Stimulated activated CD4-positive, alpha-beta T cell treated with anti-CD3 and anti-CD28 coated beads, TNF-alpha, amount 100 ng/mL, for 1 hour (primary cell): ENCODE measurements around the gene GSTO1.

ENCODE experiments used
- DNase-seq, 3 donors: peaks; one replicate each; pipeline ENCODE4 v3.0.0-alpha.2; 2020; ENCODE audit warnings: low read depth in 3 of 3, low spot score in 1 of 3

Gene GSTO1

GRCh38 chr10:104303594-104304355 is 49.1 kb downstream of the GSTO1 start:
- DNase-seq: no peak

DNA sequence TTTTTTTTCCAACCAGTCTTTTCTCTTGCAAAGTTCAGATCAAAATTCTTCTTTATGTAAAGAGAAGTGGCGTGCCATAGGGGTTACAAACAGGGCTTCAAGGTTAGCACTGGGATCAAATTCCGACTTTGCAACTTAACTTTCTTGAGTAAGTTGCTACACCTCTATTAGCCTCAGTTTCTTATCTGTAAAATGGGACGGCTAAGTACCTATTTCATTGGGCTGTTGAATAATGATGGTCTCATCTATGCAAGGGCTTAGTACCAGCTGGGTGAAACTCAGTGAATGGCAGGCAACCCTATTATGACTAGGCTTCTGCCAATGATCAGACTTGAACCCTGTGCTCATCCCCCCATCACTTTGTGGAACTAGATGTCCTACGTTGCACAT is 49.7 kb downstream of the GSTO1 start:
- DNase-seq: no peak

GRCh38 chr10:104304927-104305326 is 50.2 kb downstream of the GSTO1 start:
- DNase-seq: no peak

- DNase-seq: no peak
Measured at GRCh38 chr10:104306897-104307296, 52.2 kb downstream of the GSTO1 start.

DNA sequence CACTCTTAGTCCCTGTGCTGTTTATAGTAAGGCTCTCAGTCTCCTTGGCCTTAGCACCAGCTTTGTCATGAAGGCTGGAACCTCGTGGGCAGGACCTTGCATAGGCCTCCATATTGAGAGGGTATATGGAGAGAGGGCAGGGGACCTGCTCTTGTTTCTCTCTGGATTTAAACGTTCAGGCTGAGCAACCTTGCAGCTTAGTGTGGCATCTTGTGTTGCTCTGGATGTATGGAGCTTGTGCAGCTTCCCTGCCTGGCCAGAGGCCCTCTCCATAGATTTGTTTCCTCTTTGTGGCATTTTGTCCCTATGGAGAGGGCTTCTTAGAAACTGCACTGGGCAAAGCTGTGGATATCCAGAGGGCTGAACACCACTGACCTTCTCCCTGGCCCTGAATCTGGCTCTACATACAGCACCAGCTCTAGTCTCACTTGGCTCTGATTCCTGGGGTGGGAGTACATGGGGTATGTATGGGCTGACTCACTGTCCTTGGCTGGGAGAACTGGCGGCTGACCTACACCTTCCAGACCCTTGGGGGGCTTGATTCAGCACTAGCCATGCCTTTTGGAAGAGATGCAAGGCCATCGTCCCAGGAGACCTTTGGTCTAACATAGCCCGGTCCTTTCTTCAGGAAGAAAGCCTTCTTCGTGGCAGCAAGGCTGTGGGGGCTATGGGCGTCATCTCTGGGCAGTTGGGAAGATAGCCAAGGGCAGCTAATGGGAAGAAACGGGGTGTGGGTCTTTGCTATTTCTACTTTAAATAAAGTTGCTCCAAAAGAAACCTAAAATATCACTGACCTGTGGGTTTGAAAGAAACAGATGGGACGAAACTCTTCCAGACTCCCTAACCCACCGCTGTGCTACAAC is 53.1 kb downstream of the GSTO1 start:
- no peak for DNase-seq

DNA sequence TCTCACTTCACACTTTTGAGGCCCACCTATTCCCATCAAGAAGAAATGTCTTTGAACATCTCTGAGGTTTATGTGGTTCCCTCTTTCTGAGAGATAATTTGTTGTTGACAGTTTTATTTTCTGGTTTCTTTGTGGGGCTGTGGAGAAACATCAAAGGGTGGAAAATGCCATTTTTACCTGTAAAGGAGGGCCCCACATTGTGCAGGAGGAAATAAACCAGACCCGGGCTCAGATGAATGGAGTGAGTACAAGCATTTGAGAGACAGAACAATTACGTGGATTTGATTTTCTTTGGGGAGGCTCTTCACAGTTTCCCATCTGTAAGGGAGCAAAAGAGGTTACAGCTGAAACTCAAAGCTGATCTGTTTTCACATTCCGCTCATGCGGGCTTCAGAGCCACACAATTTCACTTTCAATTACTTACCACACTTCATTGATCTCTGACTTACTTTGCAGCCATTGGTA is 53.8 kb downstream of the GSTO1 start:
- no peak for DNase-seq

DNA sequence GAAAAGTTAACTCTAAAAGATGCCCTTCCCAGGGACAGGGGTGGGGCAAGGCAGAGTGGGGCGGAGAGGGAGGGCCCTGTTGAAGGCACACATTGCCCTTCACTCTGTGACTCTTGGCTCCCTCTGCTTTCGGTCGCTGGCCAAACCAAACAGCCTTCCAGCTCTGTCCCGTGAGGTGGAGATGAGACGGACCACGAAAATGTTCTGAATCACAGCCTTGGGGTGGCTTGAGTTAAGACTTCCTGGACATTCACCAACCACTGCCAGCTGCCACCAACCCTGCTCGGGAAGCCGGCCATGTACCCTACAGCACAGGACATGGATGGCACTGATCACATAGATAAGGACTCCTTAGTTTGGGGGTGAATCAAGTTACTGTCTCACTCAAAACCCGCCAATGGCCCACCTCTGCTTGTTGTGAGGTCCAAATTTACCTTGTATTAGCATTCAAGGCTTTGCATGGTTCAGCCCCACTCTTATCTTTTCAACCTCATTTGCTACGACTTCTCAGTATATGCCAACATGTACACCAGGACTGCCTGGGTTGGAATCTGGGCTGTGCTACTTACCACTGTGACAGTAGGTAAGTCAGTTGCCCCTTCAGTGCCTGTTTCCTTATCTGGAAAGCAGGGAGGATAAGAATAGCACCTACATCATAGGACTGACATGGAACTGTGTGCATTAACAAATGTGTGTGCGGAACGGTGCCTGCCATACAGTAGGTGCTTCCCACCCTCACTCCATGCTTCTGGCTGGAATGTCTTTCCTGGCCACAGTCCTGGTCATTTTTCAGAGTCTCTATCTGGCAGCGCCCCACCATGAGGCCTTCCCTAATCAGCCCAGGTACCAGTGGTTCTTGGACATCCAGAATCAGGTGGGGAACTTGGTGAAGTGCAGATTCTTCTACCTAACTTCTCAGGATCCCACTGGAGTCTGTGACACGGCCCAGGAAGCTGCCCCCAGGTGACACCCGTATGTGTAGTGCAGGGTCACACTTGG is 55.6 kb downstream of the GSTO1 start:
- DNase-seq: no peak

DNA sequence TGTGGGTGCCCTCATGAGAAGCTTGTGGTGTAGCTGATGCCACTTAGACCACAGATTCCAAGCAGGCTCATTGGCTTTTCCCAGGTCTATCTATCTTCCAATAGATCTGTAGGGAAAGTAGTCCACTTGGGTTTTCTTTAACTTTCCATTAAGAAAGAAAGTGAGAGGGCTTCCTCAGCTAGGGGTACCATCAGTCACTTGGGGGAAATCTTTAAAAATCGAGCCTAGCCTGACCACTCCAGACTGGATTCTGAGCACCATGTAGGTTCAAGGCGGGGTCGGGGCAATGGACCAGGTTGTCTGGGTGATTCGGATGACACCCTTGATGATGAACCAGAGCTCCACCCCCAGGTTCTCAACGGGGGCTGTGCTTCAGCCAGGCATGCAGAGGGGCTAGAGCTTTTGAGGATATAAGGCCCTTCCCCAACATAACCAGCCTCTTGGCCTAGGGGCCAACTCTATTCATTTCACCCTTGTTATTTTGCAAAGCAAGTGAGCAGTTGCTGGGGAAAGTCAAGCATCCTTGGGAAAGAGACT is 56.6 kb downstream of the GSTO1 start:
- no peak for DNase-seq

DNA sequence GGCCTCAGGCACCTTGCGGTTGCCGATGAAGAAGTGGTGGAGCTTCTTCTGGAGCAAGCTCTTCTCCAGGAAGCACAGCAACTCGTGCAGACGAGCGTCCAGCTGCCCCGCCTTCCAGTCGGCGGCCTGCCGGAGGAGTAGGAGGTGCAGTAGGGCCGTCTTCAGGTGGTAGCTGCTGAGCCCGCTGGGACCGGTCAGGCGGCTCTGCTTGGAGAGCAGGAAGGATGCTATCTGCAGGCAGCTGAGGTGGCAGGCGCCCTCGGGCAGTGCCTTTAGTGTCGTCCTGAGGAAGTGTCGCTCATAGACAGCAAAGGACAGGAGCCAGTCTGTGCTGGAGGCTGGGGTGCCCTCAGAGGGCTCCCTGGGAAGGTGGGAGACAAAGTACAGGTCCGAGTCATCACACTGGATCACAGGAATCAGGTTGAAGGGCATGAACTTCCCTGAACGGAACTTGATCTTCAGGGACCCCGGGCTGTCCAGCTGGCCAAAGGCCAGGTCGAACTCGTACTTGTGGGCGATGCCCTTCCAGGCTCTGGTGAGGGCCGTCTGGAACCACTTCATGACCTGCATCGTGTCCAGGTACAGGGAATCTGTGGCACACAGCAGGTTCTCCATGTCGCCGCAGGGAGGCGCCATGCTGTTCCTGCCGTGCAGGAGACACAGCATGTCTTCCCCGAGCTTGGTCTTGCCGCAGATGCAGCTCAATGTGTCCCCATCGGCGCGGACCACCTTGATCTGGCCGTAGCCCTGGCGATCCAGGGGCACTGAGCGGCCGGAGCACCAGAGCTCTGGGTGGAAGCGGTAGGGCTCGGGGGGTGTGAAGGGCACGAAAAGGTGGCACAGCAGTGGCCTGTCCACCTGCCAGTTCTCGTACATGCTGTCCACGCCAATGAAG is 60.1 kb downstream of the GSTO1 start:
- DNase-seq: no peak

- no peak for DNase-seq
Measured at GRCh38 chr10:104315486-104315921, 60.8 kb downstream of the GSTO1 start.

DNA sequence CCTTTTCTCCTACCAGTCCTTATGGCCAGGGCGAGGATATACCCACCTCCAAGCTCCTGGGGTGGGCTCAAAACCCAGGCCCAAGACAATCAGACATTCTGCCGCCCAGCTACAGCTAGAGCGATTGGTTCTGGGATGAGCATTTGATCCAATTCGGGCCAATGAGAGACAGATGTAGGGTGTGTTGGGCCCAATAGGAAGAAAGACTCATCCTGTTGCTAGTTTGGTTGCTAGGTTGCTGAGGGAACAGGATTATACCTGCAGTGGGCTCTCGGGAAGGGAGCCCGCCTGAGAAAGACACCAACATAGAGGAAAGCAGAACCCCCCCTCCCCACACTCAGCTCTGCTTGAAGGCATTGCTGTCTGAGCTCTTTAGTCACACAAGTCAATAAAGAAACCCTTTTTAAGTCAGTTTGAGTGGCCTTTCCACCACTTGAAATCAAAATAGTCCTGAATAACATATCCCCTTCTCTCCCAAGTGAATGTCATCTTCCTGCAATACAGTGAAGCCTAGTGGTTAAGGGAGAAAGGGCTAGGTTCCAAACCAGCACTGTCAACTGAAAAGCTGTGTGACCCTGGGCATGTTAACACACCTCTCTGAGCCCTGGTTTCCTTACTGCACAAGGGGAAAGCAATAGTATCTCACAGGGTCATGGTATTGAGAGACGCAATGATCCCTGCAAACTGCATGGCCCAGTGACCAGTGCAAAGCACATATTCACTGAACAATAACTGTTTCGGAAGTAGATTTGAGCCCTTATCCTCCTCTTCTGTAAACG is 61.8 kb downstream of the GSTO1 start:
- DNase-seq: no peak
